Suprapubic skin (tissue), 4 donors: Measurements from ENCODE around the gene RAPGEF5. TPM values are rescaled to one million over a fixed set of nuclear protein-coding genes. Genes with fewer than 3 reads are reported as not detected.

Experiments
- DNase-seq, 2 donors: peaks; one replicate each; pipeline ENCODE4 v3.0.0-alpha.2; 2019; ENCODE audit warnings: low spot score in 2 of 2
- H3K27ac ChIP-seq: fragments of 200-600 bp; sonication (generic); one replicate; pipeline ENCODE4 v1.5.1; 2019
- H3K27me3 ChIP-seq: fragments of 200-600 bp; sonication (generic); one replicate; pipeline ENCODE4 v1.5.1; 2019
- H3K36me3 ChIP-seq: fragments of 200-600 bp; sonication (generic); one replicate; pipeline ENCODE4 v1.5.1; 2019
- H3K4me1 ChIP-seq: fragments of 200-600 bp; sonication (generic); one replicate; pipeline ENCODE4 v1.5.1; 2019
- H3K4me3 ChIP-seq: fragments of 200-600 bp; sonication (generic); one replicate; pipeline ENCODE4 v1.5.1; 2019; ENCODE audit warnings: mild to moderate bottlenecking
- H3K9me3 ChIP-seq: fragments of 200-600 bp; sonication (generic); one replicate; pipeline ENCODE4 v1.5.1; 2019
- EP300 ChIP-seq: sonication (generic); formaldehyde crosslinking; IDR thresholded peaks from one replicate; pipeline ENCODE4 v1.6.1; 2017; ENCODE audit warnings: antibody characterized with exemption
- POLR2A ChIP-seq, 2 donors: fragments of 450-650 bp; IDR thresholded peaks; one replicate each; pipeline ENCODE4 v1.6.1; 2017; ENCODE audit warnings: antibody characterized with exemption in 2 of 2, mild to moderate bottlenecking in 2 of 2, moderate library complexity in 2 of 2
- POLR2AphosphoS5 ChIP-seq, 3 donors: sonication (generic); formaldehyde crosslinking; IDR thresholded peaks; one replicate each; pipeline ENCODE4 v1.6.1; 2017; ENCODE audit warnings: antibody characterized with exemption in 3 of 3
- WGBS: methylation state at CpG from one replicate; pipeline ENCODE4 v1.1.5; 2018; 5-methylcytosine and 5-hydroxymethylcytosine counted together
- total RNA-seq, 4 donors: library from RNA; depleted of rRNA; stranded (reverse); fragments of >200 nt; gene quantifications; one replicate each; pipeline ENCODE4 v1.1.0, GENCODE V29; 2016
- TF ChIP-seq, protein P1 (sequence below), 2 donors: fragments of 200-600 bp in 1 of 2; fragments of 450-650 bp in 1 of 2; sonication (generic) in 1 of 2; IDR thresholded peaks; one replicate each; pipeline ENCODE4 v1.5.1; 2016 to 2019; ENCODE audit warnings: antibody characterized with exemption in 2 of 2, mild to moderate bottlenecking in 1 of 2, moderate library complexity in 1 of 2

RAPGEF5 gene
- total RNA-seq, 4 donors from 2014 or later = 22.6 to 88.5 (median 26.9) TPM

GRCh38 chr7:22300839-22301238, 56.1 kb downstream of the RAPGEF5 start:
- DNase-seq = no peak
- 93% methylated on average over 4 of the region's 4 CpGs for WGBS

GRCh38 chr7:22296916-22297315, 60.0 kb downstream of the RAPGEF5 start:
- Histone ChIP-seq H3K27ac (no peak overlapping the region), H3K4me1 (peaks cover 6% of the 10 kb centered on the region), H3K36me3 (peaks cover 2% of the 10 kb centered on the region), H3K9me3 (no peaks in the 10 kb centered on the region), H3K27me3 (no peaks in the 10 kb centered on the region), H3K4me3 (no peak overlapping the region)
- no peak for DNase-seq
- TF ChIP-seq POLR2A (IDR thresholded peaks at IDR 0.05) (no peak), POLR2AphosphoS5 (IDR thresholded peaks at IDR 0.05) (no peak), EP300 (no peak)
- TF ChIP-seq, protein P1, sequence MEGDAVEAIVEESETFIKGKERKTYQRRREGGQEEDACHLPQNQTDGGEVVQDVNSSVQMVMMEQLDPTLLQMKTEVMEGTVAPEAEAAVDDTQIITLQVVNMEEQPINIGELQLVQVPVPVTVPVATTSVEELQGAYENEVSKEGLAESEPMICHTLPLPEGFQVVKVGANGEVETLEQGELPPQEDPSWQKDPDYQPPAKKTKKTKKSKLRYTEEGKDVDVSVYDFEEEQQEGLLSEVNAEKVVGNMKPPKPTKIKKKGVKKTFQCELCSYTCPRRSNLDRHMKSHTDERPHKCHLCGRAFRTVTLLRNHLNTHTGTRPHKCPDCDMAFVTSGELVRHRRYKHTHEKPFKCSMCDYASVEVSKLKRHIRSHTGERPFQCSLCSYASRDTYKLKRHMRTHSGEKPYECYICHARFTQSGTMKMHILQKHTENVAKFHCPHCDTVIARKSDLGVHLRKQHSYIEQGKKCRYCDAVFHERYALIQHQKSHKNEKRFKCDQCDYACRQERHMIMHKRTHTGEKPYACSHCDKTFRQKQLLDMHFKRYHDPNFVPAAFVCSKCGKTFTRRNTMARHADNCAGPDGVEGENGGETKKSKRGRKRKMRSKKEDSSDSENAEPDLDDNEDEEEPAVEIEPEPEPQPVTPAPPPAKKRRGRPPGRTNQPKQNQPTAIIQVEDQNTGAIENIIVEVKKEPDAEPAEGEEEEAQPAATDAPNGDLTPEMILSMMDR (IDR thresholded peaks at IDR 0.05) = no peak

More at GRCh38 chr7:22300839-22301238, 56.1 kb downstream of the RAPGEF5 start:
- Histone ChIP-seq H3K9me3 (no peaks in the 10 kb centered on the region), H3K4me1 (peaks cover 6% of the 10 kb centered on the region), H3K27ac (no peak overlapping the region), H3K36me3 (peaks cover 6% of the 10 kb centered on the region), H3K27me3 (no peaks in the 10 kb centered on the region), H3K4me3 (no peak overlapping the region)
- no peak for TF ChIP-seq EP300

GRCh38 chr7:22296265-22296566, 60.7 kb downstream of the RAPGEF5 start:
- Histone ChIP-seq H3K36me3 (peaks cover 2% of the 10 kb centered on the region), H3K27ac (peak overlapping the region; percentile 5)
- WGBS = 71% methylated on average over 1 of the region's 1 CpG

GRCh38 chr7:22295402-22296264, 61.3 kb downstream of the RAPGEF5 start:
- Histone ChIP-seq H3K9me3 (no peaks in the 10 kb centered on the region), H3K4me1 (peaks cover 6% of the 10 kb centered on the region), H3K36me3 (peaks cover 4% of the 10 kb centered on the region), H3K27ac (peak overlapping the region; percentile 5), H3K4me3 (no peak overlapping the region), H3K27me3 (no peaks in the 10 kb centered on the region)
- no peak for TF ChIP-seq POLR2AphosphoS5 (IDR thresholded peaks at IDR 0.05)
- TF ChIP-seq POLR2A (IDR thresholded peaks at IDR 0.05) = no peak
- no peak for TF ChIP-seq EP300
- TF ChIP-seq, protein P1 (IDR thresholded peaks at IDR 0.05) = no peak
- WGBS = 55% methylated on average over 4 of the region's 4 CpGs
- DNase-seq = no peak

More at GRCh38 chr7:22296265-22296566, 60.7 kb downstream of the RAPGEF5 start:
- H3K27me3 ChIP-seq = no peaks in the 10 kb centered on the region
- no peaks in the 10 kb centered on the region for H3K9me3 ChIP-seq
- TF ChIP-seq POLR2A (IDR thresholded peaks at IDR 0.05) (no peak), EP300 (no peak), POLR2AphosphoS5 (IDR thresholded peaks at IDR 0.05) (no peak)
- TF ChIP-seq, protein P1 (IDR thresholded peaks at IDR 0.05) = no peak
- H3K4me3 ChIP-seq = no peak overlapping the region
- no peak for DNase-seq
- H3K4me1 ChIP-seq = peaks cover 6% of the 10 kb centered on the region

GRCh38 chr7:22292531-22292930, 64.4 kb downstream of the RAPGEF5 start:
- Histone ChIP-seq H3K27me3 (no peaks in the 10 kb centered on the region), H3K4me3 (no peak overlapping the region), H3K27ac (no peak overlapping the region), H3K36me3 (peaks cover 3% of the 10 kb centered on the region), H3K9me3 (no peaks in the 10 kb centered on the region), H3K4me1 (peaks cover 6% of the 10 kb centered on the region)
- 63% methylated on average over 3 of the region's 3 CpGs for WGBS
- DNase-seq = no peak
- TF ChIP-seq EP300 = no peak
- TF ChIP-seq, protein P1 (IDR thresholded peaks at IDR 0.05) = no peak
- TF ChIP-seq POLR2A (IDR thresholded peaks at IDR 0.05) = no peak
- no peak for TF ChIP-seq POLR2AphosphoS5 (IDR thresholded peaks at IDR 0.05)
